ENCODE measurements around the gene BIRC6. TPM values are rescaled to one million over a fixed set of nuclear protein-coding genes. Genes with fewer than 3 reads are reported as not detected.
A peak's percentile ranks its signal among the peaks of the same experiment; 100 is the strongest.

Gene BIRC6
- total and polyA plus RNA-seq, 2 donors (not counting 1 experiment from before 2014, with no cell fraction given), result 41.7 to 166 TPM

- Mint-ChIP-seq H3K4me3 (no peak overlapping the region), H3K27ac (peak overlapping the region; percentile 50), H3K9me3 (ENCODE audit: insufficient read depth) (no peaks in the 10 kb centered on the region), H3K4me1 (peaks cover 7% of the 10 kb centered on the region), H3K27me3 (no peaks in the 10 kb centered on the region)
- 83% methylated on average over 1 of the region's 2 CpGs for WGBS (ENCODE audit: insufficient coverage)
- no peak overlapping the region for H3K4me2 ChIP-seq (replicated peaks; ENCODE audit: low read depth, low read length, poor library complexity, severe bottlenecking)
- no peaks in the 10 kb centered on the region for H3K27me3 ChIP-seq (replicated peaks in 1 of 4; ENCODE audit: control extremely low read depth in 1 of 4, control insufficient read depth in 3 of 4, insufficient read depth in 4 of 4, low read length in 3 of 4)
- no peak overlapping the region for H3K27ac ChIP-seq (ENCODE audit: low read length in 2 of 2)
- CTCF ChIA-PET, result interaction anchor here (2.0 kb wide), 1 partner anchor 9 kb away, joined by 7 read pairs; no protein-coding TSS in a partner anchor
- no peak overlapping the region for H2AFZ ChIP-seq (ENCODE audit: insufficient read depth, low read depth, low read length, poor library complexity, severe bottlenecking)
- no peak overlapping the region for H3K4me3 ChIP-seq (ENCODE audit: control extremely low read depth in 1 of 5, extremely low read depth in 1 of 5, insufficient read depth in 1 of 5, low read depth in 2 of 5, low read length in 4 of 5)
- peaks cover 14 to 21% of the 10 kb centered on the region in 2 experiments for H3K36me3 ChIP-seq (replicated peaks in 1 of 2; ENCODE audit: control extremely low read depth in 1 of 2, control insufficient read depth in 1 of 2, extremely low read depth in 1 of 2, insufficient read depth in 2 of 2, low read length in 1 of 2)
- no peak for DNase-seq
- no peak for ATAC-seq (ENCODE audit: low read depth)
- no peaks in the 10 kb centered on the region for H3K79me2 ChIP-seq (ENCODE audit: control insufficient read depth, insufficient read depth, low read length)
- H3K9me3 ChIP-seq (ENCODE audit: control extremely low read depth in 1 of 3, control insufficient read depth in 2 of 3, insufficient read depth in 1 of 3, low read length in 2 of 3), result no peaks in the 10 kb centered on the region
- H3K9ac ChIP-seq (ENCODE audit: low read length), result no peak overlapping the region
- POLR2A ChIA-PET, result no interaction called here
- H3K4me1 ChIP-seq (ENCODE audit: control insufficient read depth in 2 of 2, insufficient read depth in 2 of 2, low read length in 2 of 2), result peaks cover 0 to 7% of the 10 kb centered on the region in 2 donors
- TF ChIP-seq EZH2 (IDR thresholded peaks at IDR 0.05; ENCODE audit: borderline replicate concordance, insufficient read depth, low read depth, low read length, poor library complexity, severe bottlenecking) (no peak), CTCF (IDR thresholded peaks at IDR 0.05) (no peak)
- no peaks in the 10 kb centered on the region for H4K20me1 ChIP-seq (ENCODE audit: control insufficient read depth, insufficient read depth, low read length, poor library complexity, severe bottlenecking)
- intact Hi-C loops (cut with micrococcal nuclease), result no loop called here
Measured at GRCh38 chr2:32622570-32623310, 265.9 kb downstream of the BIRC6 start.

GRCh38 chr2:32623311-32623706 is 266.5 kb downstream of the BIRC6 start:
- H3K27me3 ChIP-seq (replicated peaks in 1 of 4; ENCODE audit: control extremely low read depth in 1 of 4, control insufficient read depth in 3 of 4, insufficient read depth in 4 of 4, low read length in 3 of 4), result no peaks in the 10 kb centered on the region
- no peak overlapping the region for H2AFZ ChIP-seq (ENCODE audit: insufficient read depth, low read depth, low read length, poor library complexity, severe bottlenecking)
- H3K79me2 ChIP-seq (ENCODE audit: control insufficient read depth, insufficient read depth, low read length), result no peaks in the 10 kb centered on the region
- 93% methylated on average over 3 of the region's 6 CpGs for WGBS (ENCODE audit: insufficient coverage)
- peaks cover 0 to 8% of the 10 kb centered on the region in 2 donors for H3K4me1 ChIP-seq (ENCODE audit: control insufficient read depth in 2 of 2, insufficient read depth in 2 of 2, low read length in 2 of 2)
- peaks cover 11 to 19% of the 10 kb centered on the region in 2 experiments for H3K36me3 ChIP-seq (replicated peaks in 1 of 2; ENCODE audit: control extremely low read depth in 1 of 2, control insufficient read depth in 1 of 2, extremely low read depth in 1 of 2, insufficient read depth in 2 of 2, low read length in 1 of 2)
- no peaks in the 10 kb centered on the region for H4K20me1 ChIP-seq (ENCODE audit: control insufficient read depth, insufficient read depth, low read length, poor library complexity, severe bottlenecking)
- no peak for DNase-seq
- peaks cover 9% of the 10 kb centered on the region for H3K4me1 Mint-ChIP-seq
- TF ChIP-seq CTCF (IDR thresholded peaks at IDR 0.05) (no peak), EZH2 (IDR thresholded peaks at IDR 0.05; ENCODE audit: borderline replicate concordance, insufficient read depth, low read depth, low read length, poor library complexity, severe bottlenecking) (no peak)
- H3K27ac Mint-ChIP-seq, result no peak overlapping the region
- ChIA-PET CTCF (interaction anchor here (2.0 kb wide), 1 partner anchor 10 kb away, joined by 7 read pairs; no protein-coding TSS in a partner anchor), POLR2A (no interaction called here)
- no peak overlapping the region for H3K9ac ChIP-seq (ENCODE audit: low read length)
- no peak overlapping the region for H3K4me2 ChIP-seq (replicated peaks; ENCODE audit: low read depth, low read length, poor library complexity, severe bottlenecking)
- no peaks in the 10 kb centered on the region for H3K27me3 Mint-ChIP-seq
- no peak for ATAC-seq (ENCODE audit: low read depth)
- no peak overlapping the region for H3K27ac ChIP-seq (ENCODE audit: low read length in 2 of 2)
- H3K9me3 ChIP-seq (ENCODE audit: control extremely low read depth in 1 of 3, control insufficient read depth in 2 of 3, insufficient read depth in 1 of 3, low read length in 2 of 3), result no peaks in the 10 kb centered on the region
- intact Hi-C loops (cut with micrococcal nuclease), result no loop called here
- no peak overlapping the region for H3K4me3 Mint-ChIP-seq
- H3K9me3 Mint-ChIP-seq (ENCODE audit: insufficient read depth), result no peaks in the 10 kb centered on the region
- H3K4me3 ChIP-seq (ENCODE audit: control extremely low read depth in 1 of 5, extremely low read depth in 1 of 5, insufficient read depth in 1 of 5, low read depth in 2 of 5, low read length in 4 of 5), result no peak overlapping the region
